Measurements from ENCODE around the gene SHCBP1L. TPM values are rescaled to one million over a fixed set of nuclear protein-coding genes. Genes with fewer than 3 reads are reported as not detected.

Gene SHCBP1L
- 0.17 and 0.80 TPM in 2 replicates for total RNA-seq

DNA sequence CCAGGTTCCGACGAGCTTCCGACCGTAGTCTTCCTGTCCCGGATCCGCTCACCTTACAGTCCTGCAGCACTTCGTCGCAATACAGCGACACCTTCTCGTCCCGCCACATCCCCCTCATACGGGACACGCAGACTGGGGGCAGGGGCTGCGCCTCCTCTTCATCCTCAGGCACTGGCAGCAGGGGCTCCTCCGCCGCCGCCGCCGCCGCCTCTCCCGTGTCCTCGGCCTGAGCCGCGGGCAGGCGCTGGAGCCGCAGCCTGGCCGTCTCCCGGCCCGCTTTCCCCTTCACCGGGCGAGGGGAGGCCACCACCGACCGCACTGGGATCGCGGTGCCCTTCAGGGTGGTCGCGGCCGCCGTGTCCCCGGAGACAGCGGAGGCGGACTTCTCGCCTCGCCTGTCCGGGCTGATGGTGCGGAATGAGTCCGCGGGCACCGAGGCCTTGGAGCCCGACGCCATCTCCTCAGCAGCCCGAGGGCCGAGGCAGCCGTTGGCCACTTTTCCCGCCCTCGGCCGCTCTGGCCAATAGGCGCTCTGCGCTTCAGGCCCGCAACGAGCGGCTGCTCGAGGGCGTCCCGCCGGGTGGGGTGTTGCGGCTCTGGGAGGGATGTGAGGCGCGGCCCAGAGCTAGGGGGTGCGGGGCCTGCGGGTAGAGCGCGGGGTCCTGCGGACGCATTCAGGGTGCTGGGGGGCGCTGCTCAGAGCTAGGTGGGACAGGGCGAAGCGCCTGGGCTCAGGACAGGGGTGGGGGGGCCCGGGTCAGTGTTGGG lies at the start of gene SHCBP1L:
SHCBP1L (minus strand) TSS at position 490 of the 768 bp plus-strand sequence; CDS start at position 457, 33 bp downstream.
- TF ChIP-seq, protein P1, sequence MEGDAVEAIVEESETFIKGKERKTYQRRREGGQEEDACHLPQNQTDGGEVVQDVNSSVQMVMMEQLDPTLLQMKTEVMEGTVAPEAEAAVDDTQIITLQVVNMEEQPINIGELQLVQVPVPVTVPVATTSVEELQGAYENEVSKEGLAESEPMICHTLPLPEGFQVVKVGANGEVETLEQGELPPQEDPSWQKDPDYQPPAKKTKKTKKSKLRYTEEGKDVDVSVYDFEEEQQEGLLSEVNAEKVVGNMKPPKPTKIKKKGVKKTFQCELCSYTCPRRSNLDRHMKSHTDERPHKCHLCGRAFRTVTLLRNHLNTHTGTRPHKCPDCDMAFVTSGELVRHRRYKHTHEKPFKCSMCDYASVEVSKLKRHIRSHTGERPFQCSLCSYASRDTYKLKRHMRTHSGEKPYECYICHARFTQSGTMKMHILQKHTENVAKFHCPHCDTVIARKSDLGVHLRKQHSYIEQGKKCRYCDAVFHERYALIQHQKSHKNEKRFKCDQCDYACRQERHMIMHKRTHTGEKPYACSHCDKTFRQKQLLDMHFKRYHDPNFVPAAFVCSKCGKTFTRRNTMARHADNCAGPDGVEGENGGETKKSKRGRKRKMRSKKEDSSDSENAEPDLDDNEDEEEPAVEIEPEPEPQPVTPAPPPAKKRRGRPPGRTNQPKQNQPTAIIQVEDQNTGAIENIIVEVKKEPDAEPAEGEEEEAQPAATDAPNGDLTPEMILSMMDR (conservative IDR thresholded peaks at IDR 0.05; ENCODE audit: low read depth, low read length) = no peak
- peak within 1 kb of the TSS; percentile 34 for H3K4me3 ChIP-seq (ENCODE audit: low read depth, low read length)
- DNase-seq (ENCODE audit: low read depth) = no peak

DNA sequence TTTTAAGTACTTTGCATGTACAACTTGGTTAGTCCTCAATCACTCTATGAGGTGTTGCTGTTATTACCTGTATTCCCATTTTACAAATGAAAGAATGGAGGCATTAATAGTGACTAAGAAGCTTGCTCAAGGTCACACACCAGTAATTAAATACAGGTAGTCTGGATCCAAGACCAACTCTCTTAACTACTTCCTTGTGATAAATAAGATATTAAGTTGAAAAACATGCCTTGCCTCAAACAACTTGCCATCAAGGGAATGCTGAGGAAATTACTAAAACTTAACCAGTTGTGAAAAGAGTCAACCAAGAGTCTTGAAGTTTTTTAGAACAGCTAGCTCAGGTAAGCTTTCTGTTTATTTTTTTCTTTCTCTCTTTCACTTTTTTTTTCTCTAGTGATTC lies 49.3 kb upstream of the SHCBP1L start:
- no peak for DNase-seq (ENCODE audit: low read depth)
- TF ChIP-seq, protein P1 (conservative IDR thresholded peaks at IDR 0.05; ENCODE audit: low read depth, low read length) = no peak
- H3K4me3 ChIP-seq (ENCODE audit: low read depth, low read length) = peak overlapping the region; percentile 0

DNA sequence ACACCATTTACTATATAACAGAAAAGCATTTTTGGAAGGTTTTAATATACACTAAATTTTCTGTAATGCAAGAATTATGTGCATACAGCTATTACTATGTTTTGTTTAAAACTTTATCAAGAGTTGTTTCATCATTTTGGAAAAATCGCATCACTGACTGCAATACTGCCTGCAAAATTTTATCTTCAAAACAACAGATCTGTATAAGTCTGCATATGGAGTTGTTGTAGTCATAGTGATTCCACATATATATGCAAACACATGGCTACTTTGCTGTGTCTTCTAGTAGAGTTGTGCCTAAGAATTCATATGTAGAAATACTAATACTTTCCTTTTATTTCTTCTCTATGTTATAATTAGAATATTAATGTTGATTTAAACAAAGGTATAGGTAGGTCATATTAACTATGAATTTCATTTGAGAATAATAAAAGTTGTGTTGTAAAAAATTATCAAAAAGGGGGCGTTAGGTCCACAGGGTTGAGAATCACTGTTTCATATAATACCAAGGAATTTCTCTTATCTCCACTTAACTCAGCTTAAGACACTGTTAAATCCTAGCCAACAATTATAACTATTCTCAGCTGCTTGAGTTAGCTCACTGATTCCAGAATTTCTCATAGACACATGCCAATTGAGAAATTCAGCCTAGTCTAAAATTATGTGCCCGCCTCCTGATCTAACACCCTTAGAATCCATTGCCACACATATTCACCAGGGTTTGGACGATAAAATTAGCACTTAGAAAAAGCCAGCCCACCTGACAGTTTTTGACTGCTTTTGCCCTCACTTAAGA lies 47.4 kb upstream of the SHCBP1L start:
- no peak for DNase-seq (ENCODE audit: low read depth)
- TF ChIP-seq, protein P1 (conservative IDR thresholded peaks at IDR 0.05; ENCODE audit: low read depth, low read length) = no peak
- H3K4me3 ChIP-seq (ENCODE audit: low read depth, low read length) = no peak overlapping the region

DNA sequence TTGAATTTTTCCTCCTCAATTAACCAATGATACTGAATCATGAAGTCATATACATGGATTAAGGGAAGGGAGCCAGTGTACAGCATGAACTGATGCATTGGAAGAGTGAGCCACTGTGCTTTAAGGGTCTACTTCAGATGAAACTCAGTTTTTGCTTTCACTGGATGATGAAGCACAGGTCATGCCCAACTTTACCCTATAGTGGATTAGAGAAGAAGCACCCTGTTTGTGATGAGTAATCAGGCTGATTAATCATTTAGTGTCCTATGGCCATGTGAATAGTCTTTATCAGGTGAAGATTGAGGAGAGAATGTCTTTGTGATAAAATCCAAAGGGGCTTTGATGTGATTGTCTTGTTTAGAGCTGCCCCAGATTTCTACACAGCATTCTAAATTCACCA lies 45.5 kb upstream of the SHCBP1L start:
- no peak overlapping the region for H3K4me3 ChIP-seq (ENCODE audit: low read depth, low read length)
- DNase-seq (ENCODE audit: low read depth) = no peak
- TF ChIP-seq, protein P1 (conservative IDR thresholded peaks at IDR 0.05; ENCODE audit: low read depth, low read length) = no peak

DNA sequence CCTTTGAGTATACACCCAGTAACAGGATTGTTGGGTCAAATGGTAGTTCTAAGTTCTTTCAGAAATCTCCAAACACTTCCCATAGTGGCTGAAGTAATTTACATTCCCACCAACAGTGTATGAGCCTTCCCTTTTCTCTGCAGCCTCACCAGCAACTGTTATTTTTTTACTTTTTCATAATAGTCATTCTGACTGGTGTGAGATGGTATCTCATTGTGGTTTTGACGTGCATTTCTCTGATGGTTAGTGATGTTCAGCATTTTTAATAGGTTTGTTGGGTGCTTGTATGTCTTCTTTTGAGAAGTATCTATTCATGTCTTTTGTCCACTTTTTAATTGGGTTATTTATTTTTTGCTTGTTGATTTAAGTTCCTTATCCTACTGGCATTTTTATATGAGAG lies 43.9 kb upstream of the SHCBP1L start:
- DNase-seq (ENCODE audit: low read depth) = no peak

DNA sequence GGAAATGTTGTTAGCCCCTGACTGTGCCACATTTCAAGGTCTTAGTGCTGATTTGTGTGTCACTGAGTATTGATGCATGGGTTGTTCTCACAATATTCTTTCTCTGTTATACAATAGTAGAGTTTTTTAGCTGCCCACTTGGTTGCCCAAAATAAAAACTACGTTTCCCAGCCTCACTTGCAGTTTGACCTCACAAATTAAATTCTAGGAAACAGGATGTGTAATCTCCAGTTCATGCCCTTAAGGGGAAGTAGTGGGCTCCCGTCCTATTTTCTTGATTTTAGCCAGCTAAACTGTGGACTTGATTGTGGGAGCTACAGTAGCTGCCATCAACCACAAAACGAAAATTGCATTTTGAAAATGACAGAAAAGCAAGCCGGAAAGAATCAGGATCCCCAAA lies 42.9 kb upstream of the SHCBP1L start:
- DNase-seq (ENCODE audit: low read depth) = no peak
- TF ChIP-seq, protein P1 (conservative IDR thresholded peaks at IDR 0.05; ENCODE audit: low read depth, low read length) = no peak
- no peak overlapping the region for H3K4me3 ChIP-seq (ENCODE audit: low read depth, low read length)

More for the DNA sequence above, 43.9 kb upstream of the SHCBP1L start:
- no peak overlapping the region for H3K4me3 ChIP-seq (ENCODE audit: low read depth, low read length)
- TF ChIP-seq, protein P1 (conservative IDR thresholded peaks at IDR 0.05; ENCODE audit: low read depth, low read length) = no peak

Measured in epithelial cell of proximal tubule (primary cell).